22Rv1 (cell line): ENCODE data around the gene WWTR1.

Experiments used
- ZFX ChIP-seq: fragments of 450-650 bp; IDR thresholded peaks from 2 replicates; pipeline ENCODE4 v1.6.1; 2017; ENCODE audit warnings: antibody characterized with exemption, borderline replicate concordance
- TF ChIP-seq, protein P1 (sequence below): fragments of 450-650 bp; IDR thresholded peaks from 2 replicates; pipeline ENCODE4 v1.5.1; 2017; ENCODE audit warnings: mild to moderate bottlenecking

DNA sequence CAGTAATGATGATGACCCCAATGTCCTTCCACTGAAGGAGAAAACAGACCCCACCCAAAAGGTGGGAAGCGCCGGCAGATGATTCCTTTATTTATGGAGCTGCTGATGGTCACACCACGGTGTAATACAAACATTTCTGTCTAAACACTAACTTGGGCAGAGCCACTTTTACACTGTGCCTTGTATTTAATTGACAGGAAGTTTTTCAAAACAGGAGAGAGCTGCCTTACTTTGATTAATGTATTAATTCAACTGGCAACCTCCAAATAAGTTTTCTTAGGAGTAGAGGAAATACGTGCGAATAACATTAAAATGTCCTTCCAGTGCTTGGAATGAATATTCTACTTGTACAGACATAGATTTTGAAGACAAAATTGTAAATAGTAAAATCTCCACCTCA lies 70.4 kb downstream of the WWTR1 start:
- TF ChIP-seq, protein P1, sequence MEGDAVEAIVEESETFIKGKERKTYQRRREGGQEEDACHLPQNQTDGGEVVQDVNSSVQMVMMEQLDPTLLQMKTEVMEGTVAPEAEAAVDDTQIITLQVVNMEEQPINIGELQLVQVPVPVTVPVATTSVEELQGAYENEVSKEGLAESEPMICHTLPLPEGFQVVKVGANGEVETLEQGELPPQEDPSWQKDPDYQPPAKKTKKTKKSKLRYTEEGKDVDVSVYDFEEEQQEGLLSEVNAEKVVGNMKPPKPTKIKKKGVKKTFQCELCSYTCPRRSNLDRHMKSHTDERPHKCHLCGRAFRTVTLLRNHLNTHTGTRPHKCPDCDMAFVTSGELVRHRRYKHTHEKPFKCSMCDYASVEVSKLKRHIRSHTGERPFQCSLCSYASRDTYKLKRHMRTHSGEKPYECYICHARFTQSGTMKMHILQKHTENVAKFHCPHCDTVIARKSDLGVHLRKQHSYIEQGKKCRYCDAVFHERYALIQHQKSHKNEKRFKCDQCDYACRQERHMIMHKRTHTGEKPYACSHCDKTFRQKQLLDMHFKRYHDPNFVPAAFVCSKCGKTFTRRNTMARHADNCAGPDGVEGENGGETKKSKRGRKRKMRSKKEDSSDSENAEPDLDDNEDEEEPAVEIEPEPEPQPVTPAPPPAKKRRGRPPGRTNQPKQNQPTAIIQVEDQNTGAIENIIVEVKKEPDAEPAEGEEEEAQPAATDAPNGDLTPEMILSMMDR, result no peak
- no peak for TF ChIP-seq ZFX
